HG02571 (cell line): ENCODE results near the gene RAB11FIP4.

Experiments
- ATAC-seq: cut with Tn5 transposase; IDR thresholded peaks from one replicate; pipeline ENCODE4 v1.9.1; 2021; ENCODE audit warnings: mild to moderate bottlenecking, moderate library complexity; ENCODE audit not compliant: unreplicated experiment

The RAB11FIP4 gene

DNA sequence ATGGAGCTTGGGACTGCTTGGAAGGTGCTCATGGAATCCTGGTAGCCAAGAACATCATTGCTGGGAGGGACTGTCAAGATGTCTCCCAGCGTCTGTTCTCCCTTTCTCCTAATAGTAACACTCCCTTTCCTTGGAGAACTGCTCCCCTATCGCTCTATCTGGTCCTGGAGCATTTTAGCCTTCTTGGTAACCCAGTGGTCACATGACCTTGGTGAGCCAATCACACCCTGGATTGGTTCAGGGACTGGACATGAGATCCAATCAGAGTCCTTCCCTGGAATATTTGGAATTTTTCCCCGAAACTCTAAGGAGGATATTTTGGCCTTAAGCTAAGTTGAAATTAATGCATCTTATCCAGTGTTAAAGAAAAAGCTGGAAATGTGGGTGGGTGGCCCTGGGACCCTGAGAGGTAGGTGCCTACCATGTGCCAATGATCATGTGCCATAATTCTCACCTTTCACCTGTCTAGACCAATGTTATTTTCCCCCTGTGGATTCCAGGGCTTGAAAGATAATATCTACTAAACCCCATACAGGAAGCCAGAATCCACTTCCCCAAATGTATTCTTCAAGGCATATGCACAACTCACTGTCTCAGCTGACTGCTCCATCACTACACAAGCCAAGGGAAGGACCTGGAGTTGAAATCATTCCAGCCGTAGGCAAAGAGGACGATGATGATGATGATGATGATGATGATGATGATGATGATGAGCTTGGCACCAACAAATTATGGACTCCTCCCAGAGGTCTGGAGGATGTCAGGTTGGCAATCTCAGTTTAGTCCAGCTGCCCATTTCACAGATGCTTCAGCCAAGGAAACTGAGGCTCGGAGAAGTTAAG lies 193.2 kb downstream of the RAB11FIP4 start:
- ATAC-seq, result no peak

DNA sequence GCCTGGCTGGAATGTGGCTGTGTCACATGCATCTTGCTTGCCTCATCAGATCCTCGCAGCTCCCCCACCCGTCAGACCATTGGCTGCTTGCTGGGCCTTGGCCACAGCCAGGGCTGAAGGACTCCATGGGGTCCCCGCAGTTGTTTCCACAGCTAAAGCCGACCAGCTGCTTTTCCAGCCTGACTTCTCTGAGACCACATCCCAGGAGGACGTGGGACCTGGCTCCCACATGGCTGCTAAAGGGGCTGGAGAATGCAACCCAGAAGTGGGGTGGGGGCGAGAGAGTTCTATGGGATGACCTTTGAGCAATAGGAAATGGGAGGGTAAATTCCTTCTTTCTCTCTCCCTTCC lies 193.8 kb downstream of the RAB11FIP4 start:
- ATAC-seq, result no peak

DNA sequence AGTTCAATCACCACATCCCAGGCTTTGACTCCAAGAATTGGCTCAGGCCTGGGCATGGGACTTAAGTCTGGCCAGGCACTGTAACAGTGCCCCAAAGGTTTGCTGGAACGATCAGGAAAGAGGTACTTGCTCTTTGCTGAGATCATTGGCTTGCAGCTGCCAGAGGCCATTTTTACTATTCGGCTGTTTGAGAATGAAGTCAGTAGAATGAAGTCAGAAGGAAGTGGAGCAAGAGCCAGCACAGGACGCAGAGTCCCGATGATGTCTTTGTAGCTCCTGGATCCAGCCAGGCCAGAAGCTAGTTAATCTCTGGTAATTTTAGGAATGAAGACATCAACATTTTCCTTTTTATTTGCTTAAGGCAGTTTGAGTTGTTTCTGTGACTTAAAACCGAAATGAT lies 195.5 kb downstream of the RAB11FIP4 start:
- ATAC-seq, result no peak

DNA sequence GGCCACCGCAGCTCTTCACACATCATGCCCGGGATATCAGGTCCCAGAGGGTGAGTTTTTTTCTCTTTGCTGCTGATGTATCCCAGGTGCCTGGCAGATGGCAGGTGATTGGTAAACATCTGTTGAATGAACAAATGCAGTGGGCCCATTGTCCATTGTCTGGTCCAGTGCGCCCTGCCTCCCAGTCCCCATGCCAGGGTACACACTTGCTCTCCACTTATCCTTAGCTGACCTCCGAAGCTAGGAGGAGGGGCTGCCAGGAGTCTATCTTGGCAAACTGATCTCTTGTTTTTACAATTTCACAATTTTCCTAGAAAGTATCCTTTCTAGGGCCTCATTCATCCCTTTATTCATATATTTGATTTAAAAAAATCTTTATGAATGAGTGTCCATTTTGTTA lies 196.0 kb downstream of the RAB11FIP4 start:
- ATAC-seq, result no peak
